Activated CD4-positive, alpha-beta T cell treated with anti-CD3 and anti-CD28 coated beads for 4 hours (primary cell): Measurements from ENCODE around the gene KAZN.

Source experiments
- DNase-seq, 2 donors: peaks; one replicate each; pipeline ENCODE4 v3.0.0-alpha.2; 2020

Gene KAZN

GRCh38 chr1:14896381-14897079 lies 298.0 kb downstream of the KAZN start:
- no peak for DNase-seq

DNA sequence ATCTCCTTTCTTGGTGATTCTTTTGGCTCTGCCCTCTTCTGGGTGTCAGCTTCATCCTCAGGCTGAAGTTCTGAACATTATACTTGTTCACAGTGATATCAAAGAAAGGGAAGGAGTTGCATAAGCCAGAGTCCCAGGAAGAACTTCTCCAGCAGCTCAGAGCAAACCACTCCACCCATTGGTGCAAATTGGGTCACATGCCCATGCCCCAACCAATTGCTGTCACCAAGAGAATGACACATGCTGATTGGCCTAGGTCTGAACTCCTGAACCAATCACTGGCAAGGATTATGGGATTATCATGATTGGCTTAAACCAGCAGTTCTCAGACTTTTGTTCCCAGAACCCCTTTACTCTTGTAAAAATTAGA lies 298.6 kb downstream of the KAZN start:
- DNase-seq = no peak

- no peak for DNase-seq
Measured at GRCh38 chr1:14897547-14897946, 299.1 kb downstream of the KAZN start.

- no peak for DNase-seq
Measured at GRCh38 chr1:14897997-14898645, 299.6 kb downstream of the KAZN start.

DNA sequence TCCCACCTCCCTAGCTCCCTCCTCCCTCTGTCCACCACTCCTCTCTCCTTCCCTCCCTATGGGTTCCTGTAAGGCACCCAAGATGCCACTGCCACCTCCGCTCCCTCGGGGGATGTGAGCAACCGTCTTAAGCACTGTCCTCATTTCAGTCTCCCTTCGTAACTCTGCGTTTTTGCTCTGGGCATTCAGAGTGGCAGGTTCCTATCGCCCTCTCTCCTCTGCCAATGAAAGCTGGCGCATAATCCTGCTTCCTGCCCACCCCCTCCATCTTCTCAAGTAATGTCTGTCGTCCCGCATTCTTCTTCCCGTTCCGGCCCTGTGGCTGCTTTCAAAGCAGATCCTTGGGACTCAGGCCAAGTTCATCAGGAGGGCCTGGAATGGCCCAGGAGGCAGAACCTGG lies 301.2 kb downstream of the KAZN start:
- DNase-seq = no peak

GRCh38 chr1:14901371-14901954 lies 303.0 kb downstream of the KAZN start:
- DNase-seq = no peak

- DNase-seq = no peak
Measured at GRCh38 chr1:14903922-14904321, 305.4 kb downstream of the KAZN start.

DNA sequence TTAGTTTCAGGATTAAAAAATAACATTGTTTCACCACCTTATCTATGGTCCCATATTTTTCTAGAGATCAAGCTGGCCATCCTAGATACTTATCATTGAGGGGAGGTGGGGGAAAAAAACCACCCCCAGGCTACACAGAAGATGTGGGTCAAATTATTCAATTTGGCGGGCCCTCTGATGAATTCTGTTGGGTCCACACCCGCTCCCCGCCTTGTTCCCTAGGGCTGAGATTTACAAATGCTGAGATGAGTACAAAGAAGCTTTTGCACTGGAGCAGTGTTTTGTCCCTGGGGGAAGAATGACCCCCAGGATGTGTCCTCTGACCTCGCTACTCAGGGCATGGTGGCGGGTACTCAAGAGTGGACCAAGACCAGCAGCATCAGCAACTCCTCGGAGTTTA lies 308.2 kb downstream of the KAZN start:
- DNase-seq = no peak

DNA sequence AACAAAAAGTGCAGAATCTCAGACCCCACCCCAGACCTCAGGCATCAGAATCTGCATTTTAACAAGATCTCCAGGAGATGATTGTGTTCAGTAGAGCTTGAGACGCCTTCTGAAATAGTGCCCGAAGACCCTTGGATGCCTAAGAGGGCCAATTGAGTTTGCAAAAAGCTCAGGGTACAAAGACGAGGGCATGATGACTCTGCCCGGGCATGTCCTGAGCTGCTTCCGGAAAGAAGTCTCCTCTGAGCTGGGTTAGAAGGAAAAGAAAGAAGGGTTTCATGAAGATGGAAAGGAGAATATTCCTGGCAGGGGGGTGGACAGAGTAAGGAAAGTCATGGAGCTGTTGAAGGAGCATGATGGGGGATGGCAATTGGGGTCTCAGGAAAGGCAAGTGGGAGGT lies 308.9 kb downstream of the KAZN start:
- DNase-seq = no peak

- DNase-seq = no peak
Measured at GRCh38 chr1:14909273-14909672, 310.8 kb downstream of the KAZN start.

DNA sequence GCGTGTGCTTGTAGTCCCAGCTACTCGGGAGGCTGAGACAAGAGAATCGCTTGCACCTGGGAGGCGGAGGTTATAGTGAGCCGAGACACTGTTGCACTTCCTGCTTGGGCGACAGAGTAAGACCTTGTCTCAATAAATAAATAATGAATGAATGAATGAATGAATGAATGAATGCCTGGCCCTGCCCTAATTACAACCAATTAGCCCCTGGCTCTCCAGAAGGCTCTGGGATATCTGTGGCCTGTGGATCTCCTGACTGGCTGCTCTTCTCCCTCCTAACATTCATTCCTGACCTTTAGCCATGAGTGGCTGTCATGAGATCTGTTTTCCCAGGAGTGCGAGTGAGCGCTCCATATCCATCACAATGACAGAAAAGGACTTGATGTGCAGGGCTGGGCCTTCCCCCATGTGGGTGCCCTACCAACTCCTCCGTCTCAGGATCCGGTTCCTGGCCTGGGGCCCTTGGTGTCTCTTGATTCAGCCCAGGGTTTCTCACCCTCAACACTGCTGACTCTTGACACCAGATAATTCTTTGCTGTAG lies 311.5 kb downstream of the KAZN start:
- no peak for DNase-seq

- DNase-seq = no peak
Measured at GRCh38 chr1:14910984-14911721, 312.7 kb downstream of the KAZN start.

GRCh38 chr1:14912839-14913481 lies 314.5 kb downstream of the KAZN start:
- no peak for DNase-seq

GRCh38 chr1:14913482-14914177 lies 315.1 kb downstream of the KAZN start:
- DNase-seq = no peak

GRCh38 chr1:14914351-14914988 lies 316.0 kb downstream of the KAZN start:
- DNase-seq = no peak

GRCh38 chr1:14915356-14916054 lies 317.0 kb downstream of the KAZN start:
- DNase-seq = peak in 1 of 2 donors; percentile 26

DNA sequence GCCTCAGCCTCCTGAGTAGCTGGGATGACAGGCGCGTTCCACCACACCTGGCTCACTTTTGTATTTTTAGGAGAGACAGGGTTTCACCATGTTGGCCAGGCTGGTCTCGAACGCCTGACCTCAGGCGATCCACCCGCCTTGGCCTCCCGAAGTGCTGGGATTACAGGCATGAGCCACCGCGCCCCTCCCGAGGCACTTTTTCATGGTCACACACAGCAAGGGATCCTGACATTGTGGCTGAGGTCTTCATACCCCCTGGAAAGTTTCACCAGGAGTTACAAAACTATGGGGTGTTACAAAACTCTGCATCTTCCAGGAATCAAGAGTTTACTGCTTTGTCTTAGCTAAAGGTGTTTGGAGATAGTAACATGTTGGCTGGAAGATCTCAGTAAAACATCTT lies 320.8 kb downstream of the KAZN start:
- DNase-seq = no peak

GRCh38 chr1:14919751-14920150 lies 321.3 kb downstream of the KAZN start:
- no peak for DNase-seq

DNA sequence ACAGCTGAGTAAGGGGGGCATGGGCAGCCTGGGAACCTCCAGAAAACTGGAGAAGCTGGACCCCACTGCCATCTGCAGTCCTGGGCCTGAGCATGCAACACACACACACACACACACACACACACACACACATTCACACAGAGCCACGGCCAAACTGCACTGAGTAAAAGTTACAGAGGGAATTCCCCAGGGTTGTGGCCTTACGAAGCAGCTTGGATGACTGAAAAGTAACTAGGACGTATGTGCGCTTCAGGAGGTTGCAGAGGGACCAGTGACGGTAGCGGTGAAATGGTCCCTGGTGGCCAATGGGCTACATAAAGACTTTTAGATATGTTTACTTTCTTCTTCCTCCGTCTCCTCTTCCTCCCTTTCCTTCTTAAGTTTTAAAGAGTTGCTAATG lies 322.6 kb downstream of the KAZN start:
- DNase-seq = no peak

DNA sequence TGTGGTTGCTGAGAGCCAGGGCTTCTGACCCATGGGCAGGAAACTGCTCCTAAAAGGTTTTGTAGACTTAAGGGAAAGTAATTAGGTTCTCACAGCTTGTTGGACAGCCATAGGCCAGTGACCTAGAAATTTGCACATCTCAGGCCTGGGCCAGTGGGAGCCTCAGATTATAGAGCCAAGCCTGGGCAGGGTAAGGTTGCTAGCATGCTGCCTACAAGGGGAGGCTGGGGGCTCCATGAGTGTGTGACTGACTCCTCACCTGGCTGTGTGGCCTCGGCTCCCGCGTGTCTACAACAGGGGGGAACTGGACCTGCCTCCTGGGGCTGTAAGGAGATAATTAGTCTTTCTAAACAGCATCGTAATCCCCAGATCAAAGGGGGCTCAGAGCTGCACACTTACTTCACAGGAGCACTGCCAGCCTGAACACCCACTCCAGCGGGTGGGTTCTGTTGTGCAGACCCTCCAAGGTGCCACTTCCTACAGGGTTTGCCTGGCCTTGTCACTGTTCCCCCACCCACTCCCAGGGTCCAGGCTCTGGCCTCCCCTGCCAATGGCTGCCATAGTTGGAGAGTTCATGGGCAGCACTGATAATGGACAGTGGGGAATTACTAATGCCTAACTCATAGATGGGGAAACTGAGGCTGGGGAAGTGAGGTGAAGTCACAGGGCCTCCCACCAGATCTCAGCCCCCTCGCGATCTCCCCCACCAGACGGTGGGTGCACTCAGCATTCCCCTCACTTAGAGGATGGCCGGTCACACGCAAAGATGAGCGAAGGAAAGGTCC lies 324.6 kb downstream of the KAZN start:
- DNase-seq = no peak
